Lower leg skin (tissue), 4 donors: Measurements from ENCODE around the gene TLK1. TPM values are rescaled to one million over a fixed set of nuclear protein-coding genes. Genes with fewer than 3 reads are reported as not detected.

Experiments
- DNase-seq, 2 donors: peaks; one replicate each; pipeline ENCODE4 v3.0.0-alpha.2; 2019; ENCODE audit warnings: low spot score in 2 of 2
- H3K4me3 ChIP-seq: fragments of 200-600 bp; sonication (generic); 2 replicates; pipeline ENCODE4 v1.5.1; 2017; ENCODE audit warnings: mild to moderate bottlenecking, low read depth; ENCODE audit not compliant: poor library complexity, severe bottlenecking
- CTCF ChIP-seq, 3 donors: fragments of 450-650 bp; IDR thresholded peaks; one replicate each; pipeline ENCODE4 v1.5.1; 2016; ENCODE audit warnings: antibody characterized with exemption in 3 of 3, mild to moderate bottlenecking in 3 of 3, moderate library complexity in 2 of 3
- POLR2A ChIP-seq, 2 donors: fragments of 450-650 bp; IDR thresholded peaks; one replicate each; pipeline ENCODE4 v1.6.1; 2016 to 2017; ENCODE audit warnings: antibody characterized with exemption in 2 of 2, mild to moderate bottlenecking in 1 of 2, moderate library complexity in 1 of 2
- WGBS, 2 donors: methylation state at CpG; one replicate each; pipeline ENCODE4 v1.1.5; 2018; 5-methylcytosine and 5-hydroxymethylcytosine counted together
- intact Hi-C: fragments of 100-400 bp; cut with DNase I; formaldehyde crosslinking; loops from one replicate; pipeline ENCODE4 v1.15.0; 2023; ENCODE audit warnings: low total_unique reads
- total RNA-seq, 4 donors: library from RNA; depleted of rRNA; stranded (reverse); fragments of >200 nt; gene quantifications; one replicate each; pipeline ENCODE4 v1.1.0, GENCODE V29; 2016

Gene TLK1
- total RNA-seq, 4 donors from 2014 or later: 22.9 to 68.3 (median 26.2) TPM

DNA sequence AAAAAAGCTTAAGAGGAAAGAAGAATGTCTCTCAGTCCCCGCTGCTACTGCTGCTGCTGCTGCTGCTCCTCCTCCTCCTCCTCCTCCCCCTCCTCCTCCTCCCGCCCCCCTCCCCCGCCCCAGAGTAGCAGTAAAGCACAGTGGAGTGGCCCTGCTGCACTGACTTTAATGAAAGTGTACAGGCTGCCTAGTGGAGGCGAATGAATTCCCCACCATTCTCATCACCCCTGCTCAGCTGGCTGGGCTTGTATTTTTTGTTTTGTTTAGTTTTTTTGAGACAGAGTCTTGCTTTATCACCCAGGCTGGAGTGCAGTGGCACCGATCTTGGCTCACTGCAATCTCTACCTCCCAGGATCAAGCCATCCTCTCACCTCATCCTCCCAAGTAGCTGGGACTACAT lies 197.3 kb downstream of the TLK1 start:
- TF ChIP-seq CTCF (IDR thresholded peaks at IDR 0.05): no peak
- no peak for TF ChIP-seq POLR2A (IDR thresholded peaks at IDR 0.05)
- H3K4me3 ChIP-seq: no peak overlapping the region
- intact Hi-C loops: no loop called here
- no peak for DNase-seq
- 79 to 81% methylated on average over 5 of the region's 5 CpGs for WGBS, 2 donors

- DNase-seq: no peak
- intact Hi-C loops: no loop called here
- H3K4me3 ChIP-seq: no peak overlapping the region
- TF ChIP-seq POLR2A (IDR thresholded peaks at IDR 0.05) (no peak), CTCF (IDR thresholded peaks at IDR 0.05) (no peak)
- 57 to 74% methylated on average over 4 of the region's 4 CpGs for WGBS, 2 donors
These were observed 206.8 kb downstream of the TLK1 start for GRCh38 chr2:170953941-170954340.

DNA sequence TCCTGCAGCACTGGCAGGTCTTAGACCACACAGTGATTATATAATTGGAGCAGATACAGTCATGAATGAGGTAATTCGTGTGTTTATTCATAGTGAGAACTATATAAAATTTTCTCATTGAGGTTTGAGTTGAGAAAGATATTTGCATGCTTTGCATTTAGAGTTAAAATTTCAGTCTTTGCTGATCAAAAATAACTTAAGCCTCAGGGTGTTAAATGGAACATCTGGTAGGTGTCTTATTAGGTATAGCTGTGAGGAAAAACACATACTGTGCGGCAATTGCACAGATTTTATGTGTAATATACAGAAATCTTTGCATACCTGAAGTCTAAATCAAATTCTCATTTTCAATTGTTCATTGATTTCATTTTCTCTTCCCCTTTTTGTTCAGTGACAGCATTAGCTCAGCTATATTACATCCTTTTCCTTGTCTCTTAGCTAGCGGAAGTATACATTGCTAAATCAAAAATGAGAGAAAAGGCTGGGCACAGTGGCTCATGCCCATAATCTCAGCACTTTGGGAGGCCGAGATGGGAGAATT lies 210.4 kb downstream of the TLK1 start:
- no peak for TF ChIP-seq CTCF (IDR thresholded peaks at IDR 0.05)
- no peak for TF ChIP-seq POLR2A (IDR thresholded peaks at IDR 0.05)
- WGBS, 2 donors: 87 to 95% methylated on average over 4 of the region's 4 CpGs
- no peak for DNase-seq
- no peak overlapping the region for H3K4me3 ChIP-seq
- intact Hi-C loops: no loop called here

DNA sequence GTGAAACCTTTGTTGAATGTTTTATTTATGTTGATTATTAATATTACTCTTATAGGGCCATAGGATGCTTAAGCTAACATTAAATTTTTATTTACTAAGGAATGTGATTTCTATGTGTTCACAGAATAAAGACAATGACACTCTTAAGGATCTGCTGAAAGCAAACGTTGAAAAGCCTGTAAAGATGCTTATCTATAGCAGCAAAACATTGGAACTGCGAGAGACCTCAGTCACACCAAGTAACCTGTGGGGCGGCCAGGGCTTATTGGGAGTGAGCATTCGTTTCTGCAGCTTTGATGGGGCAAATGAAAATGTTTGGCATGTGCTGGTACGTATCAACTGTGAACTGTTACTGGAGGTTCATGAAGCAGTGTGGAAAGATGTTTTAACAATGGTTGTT lies 211.3 kb downstream of the TLK1 start:
- no peak overlapping the region for H3K4me3 ChIP-seq
- no peak for DNase-seq
- intact Hi-C loops: no loop called here
- TF ChIP-seq POLR2A (IDR thresholded peaks at IDR 0.05) (no peak), CTCF (IDR thresholded peaks at IDR 0.05) (no peak)
- WGBS, 2 donors: 78 to 79% methylated on average over 5 of the region's 5 CpGs

- 92 to 97% methylated on average over 1 of the region's 1 CpG for WGBS, 2 donors
- DNase-seq: no peak
- intact Hi-C loops: no loop called here
- TF ChIP-seq POLR2A (IDR thresholded peaks at IDR 0.05) (no peak), CTCF (IDR thresholded peaks at IDR 0.05) (no peak)
- H3K4me3 ChIP-seq: no peak overlapping the region
These were observed 216.1 kb downstream of the TLK1 start for GRCh38 chr2:170944545-170944944.

- peak in 1 of 2 donors; percentile 40 for DNase-seq
- intact Hi-C loops: no loop called here
- TF ChIP-seq POLR2A (IDR thresholded peaks at IDR 0.05) (no peak), CTCF (IDR thresholded peaks at IDR 0.05) (no peak)
- 78 to 89% methylated on average over 6 of the region's 6 CpGs for WGBS, 2 donors
- H3K4me3 ChIP-seq: no peak overlapping the region
These were observed 217.1 kb downstream of the TLK1 start for GRCh38 chr2:170943596-170943995.
